Measurements from ENCODE around the gene MTRF1L.

DNA sequence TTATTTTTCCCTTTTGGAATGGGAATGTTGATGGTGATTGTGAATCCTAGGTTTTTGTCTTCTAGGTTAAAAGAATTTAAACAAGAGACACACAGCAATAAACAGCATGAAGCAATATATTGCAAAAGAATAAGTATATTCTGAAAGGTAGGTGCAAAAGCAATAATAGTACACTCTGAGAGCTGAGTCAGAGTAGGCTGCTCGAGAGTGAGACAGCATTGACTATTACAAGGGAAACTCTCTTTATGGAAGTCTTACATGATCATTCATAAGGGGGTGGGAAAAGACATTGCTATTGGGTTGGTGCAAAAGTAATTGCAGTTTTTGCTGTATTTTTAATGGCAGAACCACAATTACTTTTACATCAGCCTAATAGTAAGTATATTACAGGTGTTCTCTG is 44.7 kb downstream of the MTRF1L start:
- TF ChIP-seq, protein P1, sequence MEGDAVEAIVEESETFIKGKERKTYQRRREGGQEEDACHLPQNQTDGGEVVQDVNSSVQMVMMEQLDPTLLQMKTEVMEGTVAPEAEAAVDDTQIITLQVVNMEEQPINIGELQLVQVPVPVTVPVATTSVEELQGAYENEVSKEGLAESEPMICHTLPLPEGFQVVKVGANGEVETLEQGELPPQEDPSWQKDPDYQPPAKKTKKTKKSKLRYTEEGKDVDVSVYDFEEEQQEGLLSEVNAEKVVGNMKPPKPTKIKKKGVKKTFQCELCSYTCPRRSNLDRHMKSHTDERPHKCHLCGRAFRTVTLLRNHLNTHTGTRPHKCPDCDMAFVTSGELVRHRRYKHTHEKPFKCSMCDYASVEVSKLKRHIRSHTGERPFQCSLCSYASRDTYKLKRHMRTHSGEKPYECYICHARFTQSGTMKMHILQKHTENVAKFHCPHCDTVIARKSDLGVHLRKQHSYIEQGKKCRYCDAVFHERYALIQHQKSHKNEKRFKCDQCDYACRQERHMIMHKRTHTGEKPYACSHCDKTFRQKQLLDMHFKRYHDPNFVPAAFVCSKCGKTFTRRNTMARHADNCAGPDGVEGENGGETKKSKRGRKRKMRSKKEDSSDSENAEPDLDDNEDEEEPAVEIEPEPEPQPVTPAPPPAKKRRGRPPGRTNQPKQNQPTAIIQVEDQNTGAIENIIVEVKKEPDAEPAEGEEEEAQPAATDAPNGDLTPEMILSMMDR (IDR thresholded peaks at IDR 0.05) = no peak
- TF ChIP-seq POLR2A (IDR thresholded peaks at IDR 0.05) (no peak), EP300 (IDR thresholded peaks at IDR 0.05) (no peak), POLR2AphosphoS5 (IDR thresholded peaks at IDR 0.05) (no peak)
